NCI-H2081 (cell line): ENCODE measurements around the gene TYROBP.
A peak's percentile ranks its signal among the peaks of the same experiment; 100 is the strongest.
"Not testable (repeated sequence)": the region's sequence is repeated elsewhere in the genome, so short reads cannot be mapped to it uniquely, and the experiment has no call there.

Experiments
- DNase-seq, 2 experiments: peaks; one replicate each; lab custom pipeline; 2025; lab: John Stamatoyannopoulos, UW

TYROBP gene

GRCh38 chr19:35870124-35870736, 37.9 kb downstream of the TYROBP start:
- not testable (repeated sequence) for DNase-seq

GRCh38 chr19:35869327-35870123, 38.6 kb downstream of the TYROBP start:
- peak; percentile 86 to 87 for DNase-seq

GRCh38 chr19:35868823-35869326, 39.2 kb downstream of the TYROBP start:
- DNase-seq, result no peak

GRCh38 chr19:35868172-35868822, 39.8 kb downstream of the TYROBP start, which contains the start of gene APLP1:
APLP1 (plus strand) TSS chr19:35868574; CDS start chr19:35868637, 63 bp downstream.
- DNase-seq, result peak; percentile 59 to 67

GRCh38 chr19:35863018-35863417, 45.1 kb downstream of the TYROBP start:
- DNase-seq, result no peak

- DNase-seq, result no peak
Observed at GRCh38 chr19:35862528-35862927, 45.6 kb downstream of the TYROBP start.

DNA sequence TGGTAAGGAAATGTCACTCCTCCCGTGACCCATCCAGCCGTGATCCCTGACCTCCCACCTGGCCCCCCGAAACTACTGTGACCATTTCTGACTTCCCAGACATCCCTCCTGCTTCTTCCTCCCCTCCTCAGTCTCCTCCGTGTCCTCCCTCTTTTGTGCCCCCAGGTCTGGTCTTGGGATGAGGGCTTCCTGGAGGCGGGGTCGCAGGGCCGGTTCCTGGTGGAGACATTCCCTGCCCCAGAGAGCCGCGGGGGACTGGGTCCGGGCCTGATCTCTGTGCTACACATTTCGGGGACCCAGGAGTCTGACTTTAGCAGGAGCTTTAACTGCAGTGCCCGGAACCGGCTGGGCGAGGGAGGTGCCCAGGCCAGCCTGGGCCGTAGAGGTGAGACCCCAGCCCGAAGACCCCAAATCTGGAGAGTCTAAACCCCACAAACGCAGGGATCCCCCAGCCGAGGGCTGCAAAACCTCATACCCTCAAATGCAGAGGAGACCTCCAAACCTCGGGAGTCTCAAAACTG, 46.4 kb downstream of the TYROBP start:
- no peak for DNase-seq

GRCh38 chr19:35860818-35861639, 47.1 kb downstream of the TYROBP start:
- no peak for DNase-seq

DNA sequence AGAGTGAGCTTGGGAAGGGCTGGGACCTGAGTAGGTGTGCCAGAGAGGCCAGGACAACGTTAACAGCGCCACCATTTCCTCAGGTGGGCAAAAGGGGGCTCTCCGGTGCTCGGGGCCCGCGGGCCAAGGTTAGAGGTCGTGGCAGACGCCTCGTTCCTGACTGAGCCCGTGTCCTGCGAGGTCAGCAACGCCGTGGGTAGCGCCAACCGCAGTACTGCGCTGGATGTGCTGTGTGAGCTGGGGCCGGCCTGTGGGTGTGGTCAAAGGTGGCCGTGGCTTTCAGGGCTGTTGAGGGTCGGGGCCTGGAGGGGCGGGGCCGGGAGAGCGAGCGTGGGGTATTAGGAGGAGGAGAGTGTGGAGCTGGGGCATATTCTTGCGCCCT, 47.7 kb downstream of the TYROBP start:
- no peak for DNase-seq

- no peak for DNase-seq
Observed at GRCh38 chr19:35859414-35859813, 48.7 kb downstream of the TYROBP start.

DNA sequence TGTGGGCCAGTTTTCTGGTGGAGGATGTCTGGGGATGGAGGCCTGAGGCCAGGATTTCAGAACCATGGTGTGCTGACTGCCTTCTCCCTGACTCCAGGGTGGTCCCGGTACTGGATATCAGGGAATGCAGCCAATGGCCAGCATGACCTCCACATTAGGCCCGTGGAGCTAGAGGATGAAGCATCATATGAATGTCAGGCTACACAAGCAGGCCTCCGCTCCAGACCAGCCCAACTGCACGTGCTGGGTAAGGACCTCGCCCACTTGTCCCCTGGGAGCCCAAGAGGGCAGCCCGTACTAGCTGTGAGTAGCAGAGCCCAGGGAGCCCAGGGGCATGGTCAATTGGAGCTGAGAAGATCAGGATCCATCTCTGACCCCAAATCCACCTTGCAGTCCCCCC, 49.8 kb downstream of the TYROBP start:
- DNase-seq, result no peak

DNA sequence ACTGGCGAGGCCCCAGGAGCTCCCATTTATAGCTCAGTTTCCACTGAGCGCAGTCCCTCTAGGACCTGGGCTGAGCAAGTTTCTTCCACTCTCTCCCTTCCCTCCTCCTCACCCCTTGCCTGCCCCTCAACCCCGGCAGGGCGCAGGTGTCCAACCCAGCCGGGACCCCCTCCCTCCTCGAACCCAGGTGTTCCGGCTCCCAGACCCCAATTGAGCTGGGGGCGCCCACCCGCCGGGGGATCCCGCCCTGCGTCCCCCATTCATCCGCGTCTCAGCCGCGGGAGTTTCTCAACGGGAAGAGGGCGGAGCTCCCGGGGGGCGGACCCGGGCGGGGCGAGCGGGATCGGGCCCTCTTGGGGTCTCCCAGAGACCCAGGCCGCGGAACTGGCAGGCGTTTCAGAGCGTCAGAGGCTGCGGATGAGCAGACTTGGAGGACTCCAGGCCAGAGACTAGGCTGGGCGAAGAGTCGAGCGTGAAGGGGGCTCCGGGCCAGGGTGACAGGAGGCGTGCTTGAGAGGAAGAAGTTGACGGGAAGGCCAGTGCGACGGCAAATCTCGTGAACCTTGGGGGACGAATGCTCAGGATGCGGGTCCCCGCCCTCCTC, 51.4 kb downstream of the TYROBP start, which contains the start of gene KIRREL2:
Gene KIRREL2 (plus strand): TSS at position 366 of the 604 bp plus-strand sequence. CDS start 209 bp downstream, at position 575.
- DNase-seq, result no peak
